Subcutaneous abdominal adipose tissue (tissue), 5 donors: Measurements from ENCODE around the gene DPYD.

Source experiments
- H3K27ac ChIP-seq: one replicate; pipeline ENCODE4 v1.7.0; 2013; ENCODE audit warnings: low read depth, mild to moderate bottlenecking, inconsistent platforms, low read length, moderate library complexity
- H3K27me3 ChIP-seq, 5 donors: one replicate each; pipeline ENCODE4 v1.7.0; 2013; ENCODE audit warnings: low read length in 5 of 5, inconsistent platforms in 1 of 5; ENCODE audit not compliant: control insufficient read depth in 5 of 5, insufficient read depth in 4 of 5
- H3K36me3 ChIP-seq, 5 donors: one replicate each; pipeline ENCODE4 v1.7.0; 2013; ENCODE audit warnings: low read length in 5 of 5; ENCODE audit not compliant: control insufficient read depth in 5 of 5, insufficient read depth in 5 of 5
- H3K4me1 ChIP-seq, 5 donors: one replicate each; pipeline ENCODE4 v1.7.0; 2013; ENCODE audit warnings: low read length in 5 of 5, mild to moderate bottlenecking in 3 of 5, moderate library complexity in 1 of 5; ENCODE audit not compliant: control insufficient read depth in 5 of 5, insufficient read depth in 5 of 5
- H3K4me3 ChIP-seq, 5 donors: one replicate each; pipeline ENCODE4 v1.7.0; 2013; ENCODE audit warnings: low read length in 5 of 5, low read depth in 1 of 5
- H3K9ac ChIP-seq, 5 donors: one replicate each; pipeline ENCODE4 v1.7.0; 2013; ENCODE audit warnings: low read length in 5 of 5, mild to moderate bottlenecking in 4 of 5, moderate library complexity in 3 of 5
- H3K9me3 ChIP-seq, 5 donors: one replicate each; pipeline ENCODE4 v1.7.0; 2013; ENCODE audit warnings: low read length in 5 of 5; ENCODE audit not compliant: control insufficient read depth in 5 of 5
- donor health status: healthy.
- donor health status: healthy.
- donor health status: healthy.
- donor health status: healthy.
- donor health status: healthy.

DPYD gene

DNA sequence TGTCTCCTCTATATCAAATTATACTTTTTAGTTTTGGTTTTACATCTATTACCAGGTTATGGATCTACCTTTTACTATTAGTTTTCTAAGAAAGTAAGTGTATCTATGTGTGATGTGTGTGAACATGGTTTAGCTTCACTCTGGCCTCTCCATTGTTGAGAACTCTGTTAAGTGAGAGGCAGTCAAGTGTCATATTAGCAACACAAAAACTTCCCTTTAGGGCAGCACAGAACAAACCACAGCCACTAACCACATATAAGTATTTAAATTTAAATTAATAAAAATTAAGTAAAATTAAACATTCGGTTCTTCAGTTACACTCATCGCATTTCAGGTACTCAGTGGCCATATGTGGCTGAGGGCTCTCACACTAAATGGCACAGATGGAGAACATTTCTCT lies 96.6 kb downstream of the DPYD start:
- Histone ChIP-seq H3K36me3 (no peaks in the 10 kb centered on the region), H3K27me3 (no peaks in the 10 kb centered on the region), H3K27ac (no peak overlapping the region), H3K9ac (no peak overlapping the region), H3K4me3 (no peak overlapping the region), H3K4me1 (no peaks in the 10 kb centered on the region), H3K9me3 (no peaks in the 10 kb centered on the region)

DNA sequence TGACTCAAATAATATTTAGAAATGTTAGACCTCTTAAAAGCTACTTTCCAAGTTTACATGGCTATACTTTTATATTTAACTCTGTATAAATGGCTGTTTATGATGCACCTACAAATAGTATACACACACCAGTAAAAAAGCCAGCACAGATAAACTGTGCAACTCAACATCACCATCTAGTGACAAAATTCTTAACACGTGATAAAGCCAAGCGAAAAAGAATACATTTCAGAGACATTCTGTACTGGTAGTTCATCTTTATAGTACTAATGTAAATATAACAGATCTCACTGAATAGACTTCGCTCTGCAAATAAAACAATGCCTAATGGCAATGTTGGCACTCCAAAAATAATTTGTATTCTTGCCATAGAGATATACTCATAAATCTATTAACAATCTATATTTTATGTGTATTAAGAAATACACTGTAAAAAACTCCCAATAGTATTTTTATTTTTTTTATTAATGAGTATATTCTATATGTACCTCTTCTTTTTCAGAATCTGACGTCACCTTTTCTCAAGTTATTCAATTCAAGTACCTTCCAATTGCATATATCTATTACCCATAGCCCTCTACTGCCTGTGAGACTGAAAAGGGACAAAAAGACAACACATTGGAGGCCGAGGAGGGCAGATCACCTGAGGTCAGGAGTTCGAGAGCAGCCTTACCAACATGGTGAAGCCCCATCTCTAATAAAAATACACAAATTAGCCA lies 100.2 kb downstream of the DPYD start:
- Histone ChIP-seq H3K4me3 (no peak overlapping the region), H3K27ac (no peak overlapping the region), H3K9me3 (no peaks in the 10 kb centered on the region), H3K27me3 (no peaks in the 10 kb centered on the region), H3K36me3 (no peaks in the 10 kb centered on the region), H3K4me1 (no peaks in the 10 kb centered on the region), H3K9ac (no peak overlapping the region)

DNA sequence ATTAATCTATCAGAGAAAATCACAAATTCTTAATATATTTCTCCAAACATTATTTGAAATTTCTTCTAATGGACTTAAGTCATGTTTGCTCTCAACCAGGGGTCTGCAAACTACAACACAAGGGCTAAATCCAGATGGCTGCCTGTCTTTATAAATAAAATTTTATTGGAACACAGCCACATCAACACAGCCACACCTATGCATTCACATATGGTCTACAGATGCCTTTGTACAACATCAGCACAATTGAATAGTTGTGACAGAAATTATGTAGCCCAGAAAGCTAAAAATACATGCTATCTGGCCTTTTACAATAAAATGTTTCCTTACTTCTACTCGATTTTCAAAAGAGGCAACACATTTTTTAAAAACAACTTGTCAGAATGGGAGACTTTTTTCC lies 103.9 kb downstream of the DPYD start:
- Histone ChIP-seq H3K9me3 (no peaks in the 10 kb centered on the region), H3K27me3 (no peaks in the 10 kb centered on the region), H3K27ac (no peak overlapping the region), H3K36me3 (no peaks in the 10 kb centered on the region), H3K4me3 (no peak overlapping the region), H3K4me1 (no peaks in the 10 kb centered on the region), H3K9ac (no peak overlapping the region)

DNA sequence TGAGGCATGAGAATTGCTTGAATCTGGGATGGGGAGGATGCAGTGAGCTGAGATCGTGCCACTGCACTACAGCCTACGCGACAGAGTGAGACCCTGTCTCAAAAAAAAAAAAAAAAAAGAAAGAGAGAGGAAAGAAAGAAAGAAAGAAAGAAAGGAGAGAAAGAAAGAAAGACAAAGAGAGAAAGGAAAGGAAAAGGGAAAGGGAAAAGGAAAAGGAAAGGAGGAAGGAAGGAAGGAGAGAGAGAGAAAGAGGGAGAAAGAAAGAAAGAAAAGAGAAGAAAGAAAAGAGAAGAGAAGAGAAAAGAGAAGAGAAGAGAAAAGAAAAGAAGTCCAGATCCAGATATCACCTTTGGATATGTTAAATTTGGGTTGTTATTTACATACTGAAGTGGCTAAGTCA lies 106.0 kb downstream of the DPYD start:
- no peaks in the 10 kb centered on the region for H3K36me3 ChIP-seq
- H3K27me3 ChIP-seq = no peaks in the 10 kb centered on the region
- no peaks in the 10 kb centered on the region for H3K4me1 ChIP-seq
- no peak overlapping the region for H3K4me3 ChIP-seq
- H3K9me3 ChIP-seq = no peaks in the 10 kb centered on the region
- H3K9ac ChIP-seq = no peak overlapping the region
- H3K27ac ChIP-seq = no peak overlapping the region

DNA sequence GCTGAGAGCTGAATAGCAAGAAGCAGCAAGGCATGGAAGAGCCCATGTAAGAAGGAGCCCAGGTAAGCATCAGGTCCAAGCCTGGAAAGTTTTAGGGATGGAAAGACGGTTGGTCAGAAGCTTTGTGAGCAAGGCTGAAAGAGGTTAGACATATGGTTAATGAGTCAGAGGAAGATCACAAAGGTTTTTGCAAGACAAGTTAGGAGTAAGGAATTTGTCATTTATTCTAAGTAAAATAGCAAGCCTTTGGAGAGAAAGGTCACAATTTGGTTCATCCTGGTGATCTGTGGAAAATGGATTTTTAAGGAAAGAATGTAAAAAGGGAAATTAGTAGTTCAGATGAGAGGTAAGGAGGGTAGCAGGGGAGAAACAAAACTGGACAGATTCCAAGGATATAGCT lies 106.7 kb downstream of the DPYD start:
- Histone ChIP-seq H3K9me3 (no peaks in the 10 kb centered on the region), H3K4me1 (no peaks in the 10 kb centered on the region), H3K27me3 (no peaks in the 10 kb centered on the region), H3K4me3 (no peak overlapping the region), H3K36me3 (no peaks in the 10 kb centered on the region), H3K27ac (no peak overlapping the region), H3K9ac (no peak overlapping the region)

DNA sequence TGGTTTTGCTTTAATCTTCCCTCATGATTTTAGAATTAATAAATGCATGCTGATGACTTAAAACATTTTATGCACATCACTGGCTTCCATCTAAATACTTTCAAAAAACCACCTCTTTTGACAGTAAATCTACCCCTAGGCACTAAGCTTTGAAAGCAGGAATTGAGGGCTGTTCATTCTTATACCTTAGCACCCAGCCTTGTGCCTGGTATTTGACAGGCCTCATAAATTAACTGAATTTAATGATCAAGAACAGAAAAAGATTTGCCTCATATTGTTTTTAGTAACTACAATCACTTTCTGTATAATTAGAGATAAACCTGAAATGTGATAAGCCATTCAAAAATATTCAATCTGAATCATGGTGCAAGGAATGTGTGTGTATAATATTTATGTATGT lies 108.8 kb downstream of the DPYD start:
- Histone ChIP-seq H3K36me3 (no peaks in the 10 kb centered on the region), H3K27me3 (no peaks in the 10 kb centered on the region), H3K9ac (no peak overlapping the region), H3K9me3 (no peaks in the 10 kb centered on the region), H3K4me1 (peaks cover 0 to 3% (median 2%) of the 10 kb centered on the region in 5 donors), H3K4me3 (no peak overlapping the region), H3K27ac (no peak overlapping the region)

- Histone ChIP-seq H3K36me3 (no peaks in the 10 kb centered on the region), H3K27me3 (no peaks in the 10 kb centered on the region), H3K4me3 (no peak overlapping the region), H3K9ac (no peak overlapping the region), H3K9me3 (no peaks in the 10 kb centered on the region), H3K27ac (no peak overlapping the region), H3K4me1 (peaks cover 0 to 8% (median 5%) of the 10 kb centered on the region in 5 donors)
Measured at GRCh38 chr1:97806996-97807520, 113.8 kb downstream of the DPYD start.

GRCh38 chr1:97806326-97806725 lies 114.5 kb downstream of the DPYD start:
- Histone ChIP-seq H3K27ac (no peak overlapping the region), H3K9ac (no peak overlapping the region), H3K27me3 (no peaks in the 10 kb centered on the region), H3K36me3 (no peaks in the 10 kb centered on the region), H3K4me1 (peaks cover 0 to 8% (median 5%) of the 10 kb centered on the region in 5 donors), H3K4me3 (no peak overlapping the region), H3K9me3 (no peaks in the 10 kb centered on the region)

DNA sequence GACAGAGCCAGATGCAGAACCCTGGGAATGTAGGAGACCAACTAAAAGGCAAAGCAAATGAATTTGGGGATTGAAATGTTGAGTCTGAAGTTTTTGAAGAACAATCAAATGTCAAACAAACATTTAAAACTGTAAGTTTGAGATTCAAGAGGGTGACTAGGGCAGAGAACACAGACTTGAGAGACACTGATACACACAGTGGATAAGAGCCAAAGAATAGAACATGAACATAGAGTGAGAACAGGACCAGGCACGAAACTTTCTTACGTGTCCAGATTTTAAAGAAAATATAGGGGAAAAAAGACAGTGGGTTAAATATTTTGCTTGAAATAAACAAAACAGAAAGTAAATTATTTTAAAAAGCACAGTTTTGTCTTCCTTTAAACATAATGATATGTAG lies 115.7 kb downstream of the DPYD start:
- Histone ChIP-seq H3K27me3 (no peaks in the 10 kb centered on the region), H3K4me1 (peaks cover 0 to 8% (median 5%) of the 10 kb centered on the region in 5 donors), H3K36me3 (no peaks in the 10 kb centered on the region), H3K9ac (no peak overlapping the region), H3K27ac (no peak overlapping the region), H3K9me3 (no peaks in the 10 kb centered on the region), H3K4me3 (no peak overlapping the region)

- Histone ChIP-seq H3K4me3 (no peak overlapping the region), H3K36me3 (no peaks in the 10 kb centered on the region), H3K27ac (no peak overlapping the region), H3K9ac (no peak overlapping the region), H3K4me1 (peaks cover 0 to 8% (median 5%) of the 10 kb centered on the region in 5 donors), H3K9me3 (no peaks in the 10 kb centered on the region), H3K27me3 (no peaks in the 10 kb centered on the region)
Measured at GRCh38 chr1:97803026-97803425, 117.8 kb downstream of the DPYD start.
